ENCODE data around the gene ARG1.

DNA sequence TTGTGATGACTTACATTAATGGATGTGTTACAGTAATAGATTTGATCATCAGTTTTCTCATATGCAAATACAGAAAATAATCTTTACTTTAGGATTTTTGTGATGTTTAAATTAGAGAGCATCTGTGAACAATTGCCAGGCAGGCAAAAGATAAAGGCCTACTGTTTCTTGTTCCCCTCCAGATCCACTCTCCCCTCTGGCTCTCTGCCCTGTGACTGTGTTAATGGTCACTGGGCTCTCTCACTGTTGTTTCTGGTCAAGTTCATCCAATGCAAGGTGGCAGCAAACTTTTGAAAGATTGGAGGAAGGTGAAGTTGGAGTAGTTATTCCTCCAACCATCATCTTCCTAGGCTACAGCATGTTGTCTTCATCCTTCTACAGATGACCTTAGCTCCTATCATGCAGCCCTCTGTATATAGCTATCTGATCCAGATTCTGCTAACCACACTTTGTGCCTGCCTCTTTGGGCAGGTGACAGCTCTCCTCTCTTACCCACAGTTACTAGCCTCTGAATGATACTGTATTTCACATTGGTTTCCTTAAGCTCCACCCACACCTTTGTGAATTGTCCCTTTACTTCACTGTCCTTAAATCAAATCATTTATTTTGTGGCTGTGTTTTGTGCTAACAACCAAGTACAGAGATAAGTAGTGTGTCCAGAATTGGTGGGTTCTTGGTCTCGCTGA lies 48.9 kb upstream of the ARG1 start:
- TF ChIP-seq POLR2A (IDR thresholded peaks at IDR 0.05) (no peak), CTCF (IDR thresholded peaks at IDR 0.05 in 4 of 5, conservative IDR thresholded peaks at IDR 0.05 in 1 of 5) (no peak)
